PC-9 (cell line): Measurements from ENCODE around the gene PDE10A. TPM values are rescaled to one million over a fixed set of nuclear protein-coding genes. Genes with fewer than 3 reads are reported as not detected.

ENCODE experiments used
- BruUV-seq: library from RNA; stranded (reverse); fragments of 400-500 nt; replicated peaks from 2 replicates; lab custom pipeline; 2021; lab: Mats Ljungman, UMichigan
- CTCF ChIA-PET: fragments of 300-600 bp; sonication (Branson Sonifier 250); formaldehyde crosslinking; loops from one replicate; lab custom pipeline; 2022; ENCODE audit warnings: antibody characterized with exemption; lab: Charles Lee
- POLR2A ChIA-PET: fragments of 300-600 bp; sonication (Branson Sonifier 250); formaldehyde crosslinking; loops from one replicate; lab custom pipeline; 2022; ENCODE audit warnings: antibody characterized with exemption; ENCODE audit not compliant: unreplicated experiment; lab: Charles Lee
- DNase-seq, 2 experiments: peaks; one replicate each; pipeline versions ENCODE4 v3.0.0 to v3.0.0-alpha.2; 2015 to 2022; ENCODE audit warnings: mixed read lengths in 1 of 2
- H2AFZ ChIP-seq: fragments of 200-600 bp; sonication (generic); 2 replicates; pipeline ENCODE4 v1.8.1; 2017; ENCODE audit warnings: antibody characterized with exemption
- H3F3A ChIP-seq: fragments of 200-600 bp; sonication (generic); 2 replicates; pipeline ENCODE4 v1.8.1; 2017; ENCODE audit warnings: antibody characterized with exemption, mild to moderate bottlenecking, low read depth; ENCODE audit not compliant: insufficient read depth
- H3K27ac ChIP-seq: fragments of 200-600 bp; sonication (generic); 2 replicates; pipeline ENCODE4 v1.6.1; 2016; ENCODE audit warnings: mixed run types
- H3K27me3 ChIP-seq: fragments of 200-600 bp; sonication (generic); 2 replicates; pipeline ENCODE4 v1.6.1; 2016; ENCODE audit warnings: low read depth, mixed run types; ENCODE audit not compliant: insufficient read depth
- H3K36me3 ChIP-seq: fragments of 200-600 bp; sonication (generic); 2 replicates; pipeline ENCODE4 v1.6.1; 2016; ENCODE audit warnings: low read depth, mixed run types
- H3K4me1 ChIP-seq: fragments of 200-600 bp; sonication (generic); replicated peaks from 2 replicates; pipeline ENCODE4 v1.6.1; 2016; ENCODE audit warnings: mixed run types; ENCODE audit not compliant: insufficient read depth
- H3K4me2 ChIP-seq: fragments of 200-600 bp; sonication (generic); 2 replicates; pipeline ENCODE4 v1.6.1; 2017; ENCODE audit warnings: mixed run types
- H3K4me3 ChIP-seq: fragments of 200-600 bp; sonication (generic); 2 replicates; pipeline ENCODE4 v1.6.1; 2016; ENCODE audit warnings: mixed run types
- H3K79me2 ChIP-seq: fragments of 200-600 bp; sonication (generic); 2 replicates; pipeline ENCODE4 v1.6.1; 2017; ENCODE audit warnings: low read depth, mixed run types
- H3K9me2 ChIP-seq: fragments of 200-600 bp; sonication (generic); 2 replicates; pipeline ENCODE4 v1.8.1; 2017; ENCODE audit warnings: mild to moderate bottlenecking; ENCODE audit not compliant: insufficient read depth
- H3K9me3 ChIP-seq: fragments of 200-600 bp; sonication (generic); 2 replicates; pipeline ENCODE4 v1.8.1; 2016; ENCODE audit warnings: low read depth; ENCODE audit not compliant: insufficient read depth
- H4K20me1 ChIP-seq: fragments of 200-600 bp; sonication (generic); 2 replicates; pipeline ENCODE4 v1.8.1; 2017; ENCODE audit not compliant: insufficient read depth
- EZH2 ChIP-seq: fragments of 200-600 bp; sonication (generic); IDR thresholded peaks from 2 replicates; pipeline ENCODE4 v1.8.0; 2017; ENCODE audit warnings: antibody characterized with exemption, low read depth
- intact Hi-C: fragments of 100-400 bp; cut with micrococcal nuclease; formaldehyde crosslinking; loops from one replicate; pipeline ENCODE4 v1.10.0; 2022; ENCODE audit not compliant: unreplicated experiment
- total RNA-seq: library from RNA; stranded (reverse); gene quantifications from 2 replicates; pipeline ENCODE4 v1.2.3, GENCODE V29; 2021
- TF ChIP-seq, protein P1 (sequence below): fragments of 200-600 bp; sonication (generic); conservative IDR thresholded peaks from 2 replicates; pipeline ENCODE4 v1.6.1; 2017; ENCODE audit warnings: mixed run types, antibody characterized with exemption, mild to moderate bottlenecking, moderate library complexity

The PDE10A gene
- total RNA-seq, 1 experiment from 2014 or later, result not detected

DNA sequence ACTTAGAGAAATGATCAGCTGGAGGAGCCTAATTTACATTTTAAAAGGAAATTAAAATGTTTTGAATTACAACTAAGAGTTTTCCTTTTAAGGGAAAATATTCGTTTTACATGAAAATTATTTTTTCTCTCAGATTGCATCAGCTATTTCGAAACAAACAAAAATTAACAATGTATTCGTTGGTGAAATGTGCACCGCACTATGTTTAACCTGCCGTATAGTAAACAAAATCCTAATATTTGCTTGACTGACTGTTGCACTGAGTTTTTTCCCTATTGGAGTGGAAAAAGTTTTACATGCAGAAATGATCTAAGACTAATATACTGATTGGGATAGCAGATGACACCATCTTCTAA lies 5.7 kb downstream of the PDE10A start:
- no peak overlapping the region for H2AFZ ChIP-seq
- no peak for TF ChIP-seq EZH2
- TF ChIP-seq, protein P1, sequence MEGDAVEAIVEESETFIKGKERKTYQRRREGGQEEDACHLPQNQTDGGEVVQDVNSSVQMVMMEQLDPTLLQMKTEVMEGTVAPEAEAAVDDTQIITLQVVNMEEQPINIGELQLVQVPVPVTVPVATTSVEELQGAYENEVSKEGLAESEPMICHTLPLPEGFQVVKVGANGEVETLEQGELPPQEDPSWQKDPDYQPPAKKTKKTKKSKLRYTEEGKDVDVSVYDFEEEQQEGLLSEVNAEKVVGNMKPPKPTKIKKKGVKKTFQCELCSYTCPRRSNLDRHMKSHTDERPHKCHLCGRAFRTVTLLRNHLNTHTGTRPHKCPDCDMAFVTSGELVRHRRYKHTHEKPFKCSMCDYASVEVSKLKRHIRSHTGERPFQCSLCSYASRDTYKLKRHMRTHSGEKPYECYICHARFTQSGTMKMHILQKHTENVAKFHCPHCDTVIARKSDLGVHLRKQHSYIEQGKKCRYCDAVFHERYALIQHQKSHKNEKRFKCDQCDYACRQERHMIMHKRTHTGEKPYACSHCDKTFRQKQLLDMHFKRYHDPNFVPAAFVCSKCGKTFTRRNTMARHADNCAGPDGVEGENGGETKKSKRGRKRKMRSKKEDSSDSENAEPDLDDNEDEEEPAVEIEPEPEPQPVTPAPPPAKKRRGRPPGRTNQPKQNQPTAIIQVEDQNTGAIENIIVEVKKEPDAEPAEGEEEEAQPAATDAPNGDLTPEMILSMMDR, result no peak
- ChIA-PET CTCF (no interaction called here), POLR2A (no interaction called here)
- H3K4me2 ChIP-seq, result no peak overlapping the region
- no peaks in the 10 kb centered on the region for H3K79me2 ChIP-seq
- H3K4me3 ChIP-seq, result no peak overlapping the region
- H3K27ac ChIP-seq, result no peak overlapping the region
- no peaks in the 10 kb centered on the region for H3K4me1 ChIP-seq
- intact Hi-C loops, result no loop called here
- no TSS peak for BruUV-seq
- H3F3A ChIP-seq, result no peaks in the 10 kb centered on the region
- no peaks in the 10 kb centered on the region for H3K9me2 ChIP-seq
- no peaks in the 10 kb centered on the region for H3K36me3 ChIP-seq
- peaks cover 57% of the 10 kb centered on the region for H3K27me3 ChIP-seq
- no peak for DNase-seq
- no peaks in the 10 kb centered on the region for H3K9me3 ChIP-seq
- H4K20me1 ChIP-seq, result no peaks in the 10 kb centered on the region

DNA sequence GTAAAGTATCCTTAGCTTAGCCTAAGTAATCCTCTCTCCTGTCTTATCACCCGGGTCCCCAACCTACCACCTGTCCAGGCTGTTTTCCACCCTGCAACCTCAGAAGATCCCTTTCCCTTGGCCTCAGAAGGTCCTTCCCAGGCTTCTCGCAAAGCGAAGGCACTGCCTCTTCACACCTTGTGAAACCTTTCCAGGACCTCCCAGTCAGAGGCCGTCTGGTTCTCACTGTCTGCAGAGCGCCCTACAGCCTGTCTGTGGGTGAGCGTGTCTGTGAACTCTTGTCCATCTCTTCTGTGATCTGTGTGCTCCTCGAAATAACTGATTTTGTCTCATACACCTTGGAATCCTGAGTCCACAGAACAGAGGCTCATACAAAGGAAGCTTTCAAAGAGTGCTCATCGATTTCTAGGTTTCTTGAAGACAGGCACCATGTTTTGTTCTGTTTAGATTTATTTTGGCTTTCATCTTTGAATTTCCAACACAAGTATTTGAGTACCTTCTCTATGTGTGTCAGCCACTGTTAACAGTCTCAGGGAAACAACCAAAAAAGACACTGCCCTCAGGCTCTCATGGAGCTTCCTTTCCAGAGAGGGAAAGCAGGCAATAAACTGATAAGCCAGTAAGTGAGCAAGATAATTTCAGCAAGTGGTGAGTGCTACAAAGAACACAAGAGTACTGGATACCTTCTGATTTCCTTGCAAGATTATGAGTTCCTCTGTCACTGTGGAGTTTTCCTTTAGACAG lies 6.3 kb downstream of the PDE10A start:
- Histone ChIP-seq H3K27me3 (peaks cover 60% of the 10 kb centered on the region), H3K4me2 (no peak overlapping the region), H3K4me3 (no peak overlapping the region), H3K9me2 (no peaks in the 10 kb centered on the region), H3K9me3 (no peaks in the 10 kb centered on the region), H4K20me1 (no peaks in the 10 kb centered on the region), H2AFZ (no peak overlapping the region), H3K4me1 (no peaks in the 10 kb centered on the region), H3K27ac (no peak overlapping the region), H3K79me2 (no peaks in the 10 kb centered on the region), H3F3A (no peaks in the 10 kb centered on the region), H3K36me3 (no peaks in the 10 kb centered on the region)
- TF ChIP-seq, protein P1, result no peak
- no peak for TF ChIP-seq EZH2
- intact Hi-C loops, result no loop called here
- no TSS peak for BruUV-seq
- ChIA-PET CTCF (no interaction called here), POLR2A (no interaction called here)
- no peak for DNase-seq

DNA sequence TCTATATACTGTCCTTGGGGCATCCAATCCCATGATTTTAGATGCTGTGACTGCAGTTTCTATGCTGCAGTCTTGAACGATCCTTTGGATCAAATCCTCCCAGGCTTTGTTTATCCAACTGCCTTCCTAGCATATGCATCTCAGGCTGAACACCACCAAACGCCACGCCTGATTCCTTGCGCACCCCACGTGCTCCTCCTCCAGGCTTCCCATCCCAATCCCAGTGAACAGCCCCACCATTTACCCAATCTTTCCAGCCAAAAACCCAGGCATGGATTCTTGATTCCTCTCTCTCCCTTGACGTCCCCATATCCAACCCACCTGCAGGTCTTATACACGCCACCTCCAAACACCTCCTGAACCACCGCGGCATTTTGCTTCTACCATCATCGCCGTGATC lies 7.8 kb downstream of the PDE10A start:
- Histone ChIP-seq H3K27me3 (peaks cover 70% of the 10 kb centered on the region), H3K9me3 (no peaks in the 10 kb centered on the region), H3K4me3 (no peak overlapping the region), H3K36me3 (no peaks in the 10 kb centered on the region), H3K4me1 (no peaks in the 10 kb centered on the region), H3K27ac (no peak overlapping the region), H3K79me2 (no peaks in the 10 kb centered on the region), H4K20me1 (no peaks in the 10 kb centered on the region), H3K9me2 (no peaks in the 10 kb centered on the region), H3F3A (no peaks in the 10 kb centered on the region), H3K4me2 (no peak overlapping the region), H2AFZ (no peak overlapping the region)
- ChIA-PET CTCF (no interaction called here), POLR2A (no interaction called here)
- intact Hi-C loops, result loop anchor here (2.0 kb wide), 1 partner anchor 22 kb away; no protein-coding TSS in a partner anchor
- TF ChIP-seq, protein P1, result no peak
- no peak for TF ChIP-seq EZH2
- no TSS peak for BruUV-seq
- DNase-seq, result no peak
